GM13977 (cell line): Measurements from ENCODE around the gene CENPM.

Experiments used
- DNase-seq: peaks from one replicate; pipeline ENCODE4 v3.0.0; 2012; ENCODE audit warnings: low spot score
- CTCF ChIP-seq: IDR thresholded peaks from 2 replicates; pipeline ENCODE4 v1.5.1; 2012; ENCODE audit warnings: mild to moderate bottlenecking, control low read depth; ENCODE audit not compliant: insufficient read depth; ENCODE audit errors: extremely low read depth, missing control alignments
- in situ Hi-C: fragments of 300-500 bp; cut with MboI; formaldehyde crosslinking; loops from one replicate; pipeline ENCODE4 v1.12.0; 2022; ENCODE audit warnings: low sequenced_read_pairs, low pct_unique_long_range_greater_than_20kb, mixed read lengths, inconsistent platforms; ENCODE audit not compliant: unreplicated experiment

CENPM gene

GRCh38 chr22:41946629-41947423, at the start of gene CENPM:
Gene CENPM (minus strand): TSS chr22:41947152. CDS start chr22:41947076, 76 bp downstream.
- peak; percentile 82 for DNase-seq
- no peak for TF ChIP-seq CTCF
- in situ Hi-C loops: loop anchor here (10.0 kb wide), 2 partner anchors 112 to 252 kb away; partner anchors contain the start of genes MEI1 and SREBF2

GRCh38 chr22:41995211-41995610, 48.3 kb upstream of the CENPM start:
- TF ChIP-seq CTCF: no peak
- no peak for DNase-seq
- in situ Hi-C loops: no loop called here

- in situ Hi-C loops: no loop called here
- no peak for TF ChIP-seq CTCF
- no peak for DNase-seq
These were observed 45.5 kb upstream of the CENPM start for GRCh38 chr22:41992496-41992895.

GRCh38 chr22:41991111-41991510, 44.2 kb upstream of the CENPM start:
- no peak for TF ChIP-seq CTCF
- no peak for DNase-seq
- in situ Hi-C loops: no loop called here

GRCh38 chr22:41989246-41989645, 42.3 kb upstream of the CENPM start:
- TF ChIP-seq CTCF: no peak
- no peak for DNase-seq
- in situ Hi-C loops: loop anchor here (10.0 kb wide), 1 partner anchor 86 kb away; the partner anchor contains the start of genes NAGA, PHETA2 and SMDT1

GRCh38 chr22:41987276-41987675, 40.3 kb upstream of the CENPM start:
- in situ Hi-C loops: loop anchor here (10.0 kb wide), 1 partner anchor 88 kb away; the partner anchor contains the start of genes NAGA, PHETA2 and SMDT1
- no peak for TF ChIP-seq CTCF
- no peak for DNase-seq
